Activated T-cell treated with anti-CD3 and anti-CD28 coated beads, Interleukin-2, amount 50 U/mL, for 72 hours (primary cell): ENCODE results near the gene CCDC190. TPM values are rescaled to one million over a fixed set of nuclear protein-coding genes. Genes with fewer than 3 reads are reported as not detected.
A peak's percentile ranks its signal among the peaks of the same experiment; 100 is the strongest.
"Not testable (repeated sequence)": the region's sequence is repeated elsewhere in the genome, so short reads cannot be mapped to it uniquely, and the experiment has no call there.

Experiments
- ATAC-seq, 2 donors: fragments of 150-1000 bp; cut with Tn5 transposase; replicated peaks in 1 of 2; 2 replicates each; pipeline ENCODE4 v1.10.0; 2021; ENCODE audit warnings: moderate library complexity in 2 of 2, mild to moderate bottlenecking in 1 of 2
- DNase-seq, 2 donors: peaks; one replicate each; pipeline ENCODE4 v3.0.0; 2021 to 2022; ENCODE audit warnings: mixed read lengths in 1 of 2
- H3K27ac Mint-ChIP-seq: one replicate; pipeline ENCODE4 v1.8.0; 2022; ENCODE audit warnings: mild to moderate bottlenecking, moderate library complexity, mixed read lengths
- H3K27me3 Mint-ChIP-seq: one replicate; pipeline ENCODE4 v1.8.0; 2022; ENCODE audit warnings: low read depth, mixed read lengths
- H3K36me3 Mint-ChIP-seq, 2 donors: one replicate each; pipeline ENCODE4 v1.8.0; 2022; ENCODE audit warnings: mixed read lengths in 2 of 2, mild to moderate bottlenecking in 1 of 2; ENCODE audit not compliant: insufficient read depth in 2 of 2
- H3K4me1 Mint-ChIP-seq: one replicate; pipeline ENCODE4 v1.8.0; 2022; ENCODE audit warnings: low read depth, mixed read lengths
- H3K4me3 Mint-ChIP-seq, 2 donors: one replicate each; pipeline ENCODE4 v1.8.0; 2022; ENCODE audit warnings: mild to moderate bottlenecking in 2 of 2, mixed read lengths in 2 of 2, moderate library complexity in 2 of 2
- H3K9me3 Mint-ChIP-seq, 2 donors: one replicate each; pipeline ENCODE4 v1.8.0; 2022; ENCODE audit warnings: mixed read lengths in 2 of 2
- total RNA-seq, 2 donors: library from RNA; stranded (reverse); gene quantifications; one replicate each; pipeline ENCODE4 v1.2.3, GENCODE V29; 2022

Gene CCDC190
- total RNA-seq, 2 donors from 2014 or later, result not detected

- not testable (repeated sequence) for H3K36me3 Mint-ChIP-seq, H3K4me1 Mint-ChIP-seq, ATAC-seq, H3K4me3 Mint-ChIP-seq, DNase-seq, H3K27ac Mint-ChIP-seq
- H3K9me3 Mint-ChIP-seq, result peaks cover 4 to 12% of the 10 kb centered on the region in 2 donors
- peaks cover 20% of the 10 kb centered on the region for H3K27me3 Mint-ChIP-seq
Observed at GRCh38 chr1:162871417-162871816, 10.4 kb upstream of the CCDC190 start.

GRCh38 chr1:162868972-162869371 is 8.0 kb upstream of the CCDC190 start:
- no peak for DNase-seq
- H3K4me3 Mint-ChIP-seq, result no peak overlapping the region
- peaks cover 16% of the 10 kb centered on the region for H3K27me3 Mint-ChIP-seq
- peaks cover 4 to 12% of the 10 kb centered on the region in 2 donors for H3K9me3 Mint-ChIP-seq
- H3K27ac Mint-ChIP-seq, result no peak overlapping the region
- ATAC-seq, result no peak
- no peaks in the 10 kb centered on the region for H3K36me3 Mint-ChIP-seq
- H3K4me1 Mint-ChIP-seq, result no peaks in the 10 kb centered on the region

- Mint-ChIP-seq H3K4me3 (no peak overlapping the region), H3K27ac (no peak overlapping the region), H3K36me3 (no peaks in the 10 kb centered on the region), H3K4me1 (no peaks in the 10 kb centered on the region), H3K27me3 (peaks cover 13% of the 10 kb centered on the region), H3K9me3 (no peaks in the 10 kb centered on the region)
- DNase-seq (no peak), ATAC-seq (no peak)
Observed at GRCh38 chr1:162861625-162862024, 650 bp upstream of the CCDC190 start.

- Mint-ChIP-seq H3K9me3 (no peaks in the 10 kb centered on the region), H3K4me1 (no peaks in the 10 kb centered on the region), H3K4me3 (no peak overlapping the region), H3K27ac (no peak overlapping the region), H3K27me3 (peaks cover 13% of the 10 kb centered on the region), H3K36me3 (no peaks in the 10 kb centered on the region)
- ATAC-seq (no peak), DNase-seq (no peak)
Observed at GRCh38 chr1:162859191-162859590, 1.8 kb downstream of the CCDC190 start.

GRCh38 chr1:162857850-162858249 is 3.1 kb downstream of the CCDC190 start:
- ATAC-seq (no peak), DNase-seq (no peak)
- no peak overlapping the region for H3K4me3 Mint-ChIP-seq
- H3K36me3 Mint-ChIP-seq, result no peaks in the 10 kb centered on the region
- peaks cover 13% of the 10 kb centered on the region for H3K27me3 Mint-ChIP-seq
- H3K4me1 Mint-ChIP-seq, result no peaks in the 10 kb centered on the region
- no peak overlapping the region for H3K27ac Mint-ChIP-seq
- no peaks in the 10 kb centered on the region for H3K9me3 Mint-ChIP-seq

- no peak for DNase-seq
- H3K36me3 Mint-ChIP-seq, result no peaks in the 10 kb centered on the region
- ATAC-seq, result no peak
- peaks cover 3% of the 10 kb centered on the region for H3K27me3 Mint-ChIP-seq
- no peak overlapping the region for H3K27ac Mint-ChIP-seq
- H3K9me3 Mint-ChIP-seq, result no peaks in the 10 kb centered on the region
- no peak overlapping the region for H3K4me3 Mint-ChIP-seq
- H3K4me1 Mint-ChIP-seq, result no peaks in the 10 kb centered on the region
Observed at GRCh38 chr1:162856260-162856659, 4.7 kb downstream of the CCDC190 start.

GRCh38 chr1:162855461-162856150 is 5.4 kb downstream of the CCDC190 start:
- ATAC-seq (no peak), DNase-seq (no peak)
- Mint-ChIP-seq H3K4me1 (no peaks in the 10 kb centered on the region), H3K27me3 (peaks cover 9% of the 10 kb centered on the region), H3K27ac (no peak overlapping the region), H3K9me3 (no peaks in the 10 kb centered on the region), H3K36me3 (no peaks in the 10 kb centered on the region), H3K4me3 (no peak overlapping the region)

- ATAC-seq, result peak; percentile 49 to 58
- H3K4me1 Mint-ChIP-seq, result no peaks in the 10 kb centered on the region
- H3K4me3 Mint-ChIP-seq, result no peak overlapping the region
- no peaks in the 10 kb centered on the region for H3K36me3 Mint-ChIP-seq
- no peaks in the 10 kb centered on the region for H3K9me3 Mint-ChIP-seq
- no peak overlapping the region for H3K27ac Mint-ChIP-seq
- peaks cover 11% of the 10 kb centered on the region for H3K27me3 Mint-ChIP-seq
- peak; percentile 46 to 50 for DNase-seq
Observed at GRCh38 chr1:162854245-162854882, 6.6 kb downstream of the CCDC190 start.

- no peak overlapping the region for H3K4me3 Mint-ChIP-seq
- ATAC-seq, result no peak
- H3K27me3 Mint-ChIP-seq, result peaks cover 11% of the 10 kb centered on the region
- no peaks in the 10 kb centered on the region for H3K36me3 Mint-ChIP-seq
- no peak overlapping the region for H3K27ac Mint-ChIP-seq
- no peak for DNase-seq
- no peaks in the 10 kb centered on the region for H3K4me1 Mint-ChIP-seq
- no peaks in the 10 kb centered on the region for H3K9me3 Mint-ChIP-seq
Observed at GRCh38 chr1:162851341-162851740, 9.6 kb downstream of the CCDC190 start.

- no peaks in the 10 kb centered on the region for H3K36me3 Mint-ChIP-seq
- no peak overlapping the region for H3K4me3 Mint-ChIP-seq
- no peak for ATAC-seq
- no peaks in the 10 kb centered on the region for H3K9me3 Mint-ChIP-seq
- peaks cover 11% of the 10 kb centered on the region for H3K27me3 Mint-ChIP-seq
- H3K4me1 Mint-ChIP-seq, result no peaks in the 10 kb centered on the region
- no peak overlapping the region for H3K27ac Mint-ChIP-seq
- DNase-seq, result no peak
Observed at GRCh38 chr1:162849711-162850110, 11.3 kb downstream of the CCDC190 start.

GRCh38 chr1:162847839-162848453 is 13.0 kb downstream of the CCDC190 start:
- DNase-seq (peak; percentile 74 to 79), ATAC-seq (no peak)
- H3K36me3 Mint-ChIP-seq, result no peaks in the 10 kb centered on the region
- no peak overlapping the region for H3K4me3 Mint-ChIP-seq
- H3K27me3 Mint-ChIP-seq, result peaks cover 11% of the 10 kb centered on the region
- H3K27ac Mint-ChIP-seq, result no peak overlapping the region
- H3K9me3 Mint-ChIP-seq, result no peaks in the 10 kb centered on the region
- no peaks in the 10 kb centered on the region for H3K4me1 Mint-ChIP-seq

GRCh38 chr1:162846256-162847212 is 14.4 kb downstream of the CCDC190 start:
- no peak overlapping the region for H3K4me3 Mint-ChIP-seq
- H3K36me3 Mint-ChIP-seq, result no peaks in the 10 kb centered on the region
- H3K9me3 Mint-ChIP-seq, result peaks cover 0 to 2% of the 10 kb centered on the region in 2 donors
- peaks cover 17% of the 10 kb centered on the region for H3K27me3 Mint-ChIP-seq
- no peak overlapping the region for H3K27ac Mint-ChIP-seq
- no peak for DNase-seq
- no peaks in the 10 kb centered on the region for H3K4me1 Mint-ChIP-seq
- ATAC-seq, result no peak

- H3K9me3 Mint-ChIP-seq, result peaks cover 0 to 6% of the 10 kb centered on the region in 2 donors
- no peaks in the 10 kb centered on the region for H3K4me1 Mint-ChIP-seq
- H3K36me3 Mint-ChIP-seq, result peaks cover 4% of the 10 kb centered on the region in 2 donors
- no peak overlapping the region for H3K27ac Mint-ChIP-seq
- H3K27me3 Mint-ChIP-seq, result peaks cover 20% of the 10 kb centered on the region
- ATAC-seq, result no peak
- DNase-seq, result no peak
- no peak overlapping the region for H3K4me3 Mint-ChIP-seq
Observed at GRCh38 chr1:162844153-162844552, 16.8 kb downstream of the CCDC190 start.
